ENCODE data around the gene PAK6.

DNA sequence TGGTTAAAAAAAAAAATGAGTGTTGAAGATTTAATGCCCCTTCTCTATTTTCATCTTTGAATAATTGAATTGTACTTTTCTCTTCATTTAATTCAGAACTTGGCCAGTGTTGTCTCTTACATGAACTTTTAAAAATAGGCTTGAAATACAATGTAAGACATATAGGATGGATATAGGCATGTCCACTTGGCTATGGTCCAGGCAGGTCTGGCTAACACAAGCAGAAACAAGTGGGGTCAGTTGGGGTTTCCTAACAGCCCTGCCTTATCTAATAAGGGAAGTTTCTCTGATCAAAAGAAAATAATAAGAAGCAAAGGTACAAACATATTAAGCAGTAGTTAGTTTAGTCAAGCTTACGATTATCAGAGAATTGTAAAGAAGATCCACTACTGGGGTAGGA lies 19.1 kb upstream of the PAK6 start:
- TF ChIP-seq, protein P1, sequence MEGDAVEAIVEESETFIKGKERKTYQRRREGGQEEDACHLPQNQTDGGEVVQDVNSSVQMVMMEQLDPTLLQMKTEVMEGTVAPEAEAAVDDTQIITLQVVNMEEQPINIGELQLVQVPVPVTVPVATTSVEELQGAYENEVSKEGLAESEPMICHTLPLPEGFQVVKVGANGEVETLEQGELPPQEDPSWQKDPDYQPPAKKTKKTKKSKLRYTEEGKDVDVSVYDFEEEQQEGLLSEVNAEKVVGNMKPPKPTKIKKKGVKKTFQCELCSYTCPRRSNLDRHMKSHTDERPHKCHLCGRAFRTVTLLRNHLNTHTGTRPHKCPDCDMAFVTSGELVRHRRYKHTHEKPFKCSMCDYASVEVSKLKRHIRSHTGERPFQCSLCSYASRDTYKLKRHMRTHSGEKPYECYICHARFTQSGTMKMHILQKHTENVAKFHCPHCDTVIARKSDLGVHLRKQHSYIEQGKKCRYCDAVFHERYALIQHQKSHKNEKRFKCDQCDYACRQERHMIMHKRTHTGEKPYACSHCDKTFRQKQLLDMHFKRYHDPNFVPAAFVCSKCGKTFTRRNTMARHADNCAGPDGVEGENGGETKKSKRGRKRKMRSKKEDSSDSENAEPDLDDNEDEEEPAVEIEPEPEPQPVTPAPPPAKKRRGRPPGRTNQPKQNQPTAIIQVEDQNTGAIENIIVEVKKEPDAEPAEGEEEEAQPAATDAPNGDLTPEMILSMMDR (IDR thresholded peaks at IDR 0.05; ENCODE audit: low read depth, low read length): no peak
- no peak for TF ChIP-seq EZH2phosphoT487 (IDR thresholded peaks at IDR 0.05; ENCODE audit: low read depth)
